Stimulated activated naive CD4-positive, alpha-beta T cell (primary cell): ENCODE data around the gene DGAT2.
"Not testable (repeated sequence)": the region's sequence is repeated elsewhere in the genome, so short reads cannot be mapped to it uniquely, and the experiment has no call there.

Source experiments
- DNase-seq, 6 experiments: peaks; one replicate each; lab custom pipeline; 2025; lab: John Stamatoyannopoulos, UW

Gene DGAT2

DNA sequence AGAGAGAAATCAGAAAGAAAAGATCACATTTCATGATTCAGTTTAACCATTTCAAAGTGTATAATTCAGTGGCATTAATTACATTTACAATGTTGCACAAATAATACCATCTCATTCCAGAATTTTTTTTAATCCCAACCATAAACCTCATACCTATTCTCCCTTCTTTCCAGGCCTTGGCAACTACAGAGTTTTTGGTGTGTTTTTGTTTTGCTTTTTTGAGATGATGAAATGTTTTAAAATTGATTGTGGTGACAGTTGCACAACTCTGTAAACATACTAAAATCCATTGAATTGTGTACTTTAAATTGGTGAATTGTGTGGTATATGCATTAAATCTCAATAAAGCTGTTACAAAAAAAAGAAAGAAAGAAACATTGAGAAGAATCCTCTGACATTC is 13.6 kb upstream of the DGAT2 start:
- DNase-seq = not testable (repeated sequence)

- DNase-seq = no peak
Observed at GRCh38 chr11:75757651-75758050, 10.9 kb upstream of the DGAT2 start.

DNA sequence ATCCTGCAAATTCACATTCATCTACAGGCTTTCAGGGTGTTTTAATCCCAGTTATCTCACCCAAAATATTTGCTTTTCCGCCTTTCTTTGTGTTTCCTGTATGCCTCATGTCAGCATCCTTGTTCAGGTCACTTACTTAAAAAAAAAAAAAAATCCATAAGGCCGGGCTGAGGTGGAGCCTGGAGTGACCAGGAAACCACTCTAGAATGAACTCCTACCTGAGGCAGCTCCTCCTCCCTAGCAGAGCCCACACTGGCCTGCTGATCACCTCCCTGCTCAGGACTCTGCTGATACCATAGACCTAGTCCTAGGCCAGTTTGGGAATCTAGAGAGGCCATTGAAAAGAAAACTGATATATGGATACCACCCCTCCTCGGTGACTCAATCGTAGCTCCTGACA is 8.7 kb upstream of the DGAT2 start:
- DNase-seq = no peak

DNA sequence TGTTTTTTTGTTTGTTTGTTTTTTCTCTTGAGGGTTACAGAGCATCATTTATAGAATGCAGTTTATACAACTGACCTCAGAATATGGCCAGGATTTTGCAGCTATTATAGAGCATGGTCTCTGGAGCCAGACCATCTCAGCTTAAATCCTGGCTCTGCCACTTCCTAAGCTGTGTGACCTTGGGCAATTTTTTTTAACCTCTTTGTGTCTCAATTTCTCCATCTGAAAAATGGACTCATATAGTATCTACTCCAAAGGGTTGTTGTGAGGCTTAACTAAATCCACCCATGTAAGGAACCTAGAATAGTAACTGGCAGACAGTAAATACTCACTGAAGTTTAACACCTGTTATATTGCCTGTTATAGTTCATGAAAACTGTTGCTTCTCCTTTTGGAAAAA is 8.3 kb upstream of the DGAT2 start:
- no peak for DNase-seq

DNA sequence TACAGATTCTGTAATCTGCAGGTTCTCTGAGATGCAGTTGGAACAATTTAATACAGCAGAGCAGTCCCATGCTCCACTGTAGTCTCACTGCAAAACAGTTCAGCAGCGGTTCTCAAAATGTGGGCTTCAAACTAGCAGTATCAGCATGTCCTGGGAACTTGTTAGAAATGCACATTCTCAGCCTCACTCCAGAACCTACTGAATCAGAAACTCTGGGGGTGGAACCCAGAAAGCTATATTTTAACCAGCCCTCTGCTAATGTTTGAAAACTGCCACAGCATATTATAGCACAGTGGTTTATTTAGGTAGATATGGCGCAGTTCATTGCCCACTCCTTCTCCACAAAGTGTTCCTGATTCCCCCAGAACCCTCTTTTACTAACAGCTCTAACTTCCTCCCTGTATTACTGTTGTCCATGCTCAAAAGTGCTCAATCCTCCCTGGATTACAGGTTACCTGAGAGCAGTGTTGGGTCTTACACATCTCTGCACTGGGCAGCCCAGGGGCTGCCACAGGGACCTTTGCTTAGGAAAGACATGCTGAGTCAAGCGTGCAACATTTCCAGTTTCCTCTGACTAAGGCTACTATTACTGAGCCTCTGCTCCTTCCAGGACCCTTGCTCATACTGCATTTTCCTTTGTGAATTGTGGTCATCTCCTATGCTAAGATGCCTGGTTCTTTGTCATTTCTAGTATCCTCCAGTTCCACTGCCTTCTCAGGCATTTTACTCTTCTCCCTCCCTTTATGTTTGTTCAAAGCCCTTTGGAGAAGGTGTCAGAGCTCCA is 7.7 kb upstream of the DGAT2 start:
- DNase-seq = no peak

GRCh38 chr11:75762158-75762557 is 6.4 kb upstream of the DGAT2 start:
- DNase-seq = no peak

GRCh38 chr11:75762885-75763284 is 5.7 kb upstream of the DGAT2 start:
- no peak for DNase-seq

DNA sequence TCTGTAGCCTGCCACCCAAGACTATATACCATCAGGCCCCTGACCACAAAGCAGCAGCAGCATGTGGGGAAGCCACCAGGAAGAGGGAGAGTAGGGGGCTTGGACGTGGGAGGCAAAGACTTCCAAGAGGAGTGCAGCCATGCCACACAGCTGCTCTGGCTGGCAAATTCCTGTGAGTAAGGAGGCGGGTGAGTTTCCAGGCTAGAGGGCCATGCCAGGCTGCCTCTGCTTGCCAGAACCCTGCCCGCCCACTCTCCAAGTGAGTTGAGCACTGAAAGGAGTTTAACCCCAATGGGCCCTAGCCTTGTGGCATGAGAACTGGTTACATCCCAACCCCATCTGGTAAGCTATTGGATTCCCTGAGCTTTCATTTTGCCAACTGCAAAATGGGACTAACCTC is 4.7 kb upstream of the DGAT2 start:
- DNase-seq = no peak

DNA sequence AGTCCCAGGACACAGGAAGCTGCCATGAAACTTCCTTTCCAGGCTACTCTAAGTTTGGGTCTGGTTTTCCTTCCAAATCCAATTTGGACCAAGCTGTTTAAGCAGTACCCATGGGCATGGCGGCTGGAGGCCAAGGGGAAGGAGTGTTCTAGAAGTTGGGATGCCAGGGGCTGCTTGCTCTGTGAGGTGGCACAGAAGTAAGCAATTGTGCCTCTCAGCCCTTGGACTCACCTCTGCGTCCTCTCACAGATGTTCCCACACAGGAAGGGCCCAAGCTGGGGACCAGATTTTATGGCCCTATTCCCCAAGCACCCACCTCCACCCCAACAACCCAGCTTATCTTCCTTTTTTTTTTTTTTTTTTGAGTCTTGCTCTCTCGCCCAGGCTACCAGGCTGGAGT is 3.5 kb upstream of the DGAT2 start:
- DNase-seq = no peak

- DNase-seq = no peak
Observed at GRCh38 chr11:75766443-75767227, 1.9 kb upstream of the DGAT2 start.

- no peak for DNase-seq
Observed at GRCh38 chr11:75767228-75767572, 1.4 kb upstream of the DGAT2 start.

GRCh38 chr11:75767793-75768111 is 826 bp upstream of the DGAT2 start:
- DNase-seq = no peak

DNA sequence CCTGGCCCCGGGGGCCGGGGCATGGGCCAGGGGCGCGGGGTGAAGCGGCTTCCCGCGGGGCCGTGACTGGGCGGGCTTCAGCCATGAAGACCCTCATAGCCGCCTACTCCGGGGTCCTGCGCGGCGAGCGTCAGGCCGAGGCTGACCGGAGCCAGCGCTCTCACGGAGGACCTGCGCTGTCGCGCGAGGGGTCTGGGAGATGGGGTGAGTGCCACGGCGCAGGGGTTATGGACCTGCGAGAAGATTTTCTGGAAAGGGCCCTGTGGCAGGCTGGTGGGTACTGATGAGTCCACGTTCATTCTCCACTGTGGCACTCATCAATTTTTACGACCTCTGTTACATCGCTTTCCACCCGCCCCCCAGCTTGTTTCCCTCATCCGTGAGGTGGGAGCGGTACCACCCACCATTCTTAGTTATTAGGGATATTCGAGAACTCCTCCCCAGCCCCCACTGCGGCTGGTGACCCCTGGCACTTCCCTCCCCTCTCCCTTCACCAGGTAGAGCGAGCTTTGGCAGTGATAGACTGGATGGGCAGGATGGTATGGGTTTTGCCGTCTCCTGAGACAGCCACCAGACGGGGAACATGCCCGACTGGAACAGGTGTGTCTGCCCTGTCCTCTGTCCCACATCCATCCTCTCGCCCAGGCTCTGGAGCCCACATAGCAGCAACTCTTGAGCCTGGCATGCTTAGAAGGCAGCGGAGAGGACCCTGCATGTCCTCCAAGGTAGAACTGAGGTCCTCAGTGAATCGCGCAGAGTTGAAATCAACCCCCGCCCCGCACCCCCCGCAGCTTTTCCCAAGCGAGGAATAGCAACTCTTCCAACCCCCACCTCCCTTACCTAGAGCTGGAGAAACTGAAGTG is 562 bp downstream of the DGAT2 start:
- peak in 1 of 6 experiments; percentile 7 for DNase-seq

- DNase-seq = no peak
Observed at GRCh38 chr11:75770102-75770501, 1.5 kb downstream of the DGAT2 start.

GRCh38 chr11:75771646-75772410 is 3.2 kb downstream of the DGAT2 start:
- no peak for DNase-seq

- DNase-seq = no peak
Observed at GRCh38 chr11:75773595-75774353, 5.2 kb downstream of the DGAT2 start.

DNA sequence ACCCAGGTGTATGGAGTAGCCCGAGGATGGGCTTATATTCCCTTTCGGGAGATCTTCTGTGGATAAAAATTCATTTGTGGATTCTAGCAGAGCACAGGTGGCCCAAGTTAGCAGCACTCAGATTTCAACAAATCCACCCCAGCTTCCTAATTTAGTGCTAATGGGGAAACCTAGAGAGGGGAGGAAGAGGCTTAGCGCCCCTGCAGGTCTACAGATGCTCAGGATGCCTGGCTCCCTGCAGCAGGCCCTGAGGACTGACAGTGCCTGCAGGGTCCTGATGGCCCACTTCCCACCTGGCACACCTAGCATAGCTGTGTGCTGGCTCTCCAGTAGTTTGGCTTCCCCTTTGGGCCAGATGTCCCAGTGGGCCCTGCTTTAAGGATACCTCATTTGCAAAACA is 6.5 kb downstream of the DGAT2 start:
- DNase-seq = no peak

DNA sequence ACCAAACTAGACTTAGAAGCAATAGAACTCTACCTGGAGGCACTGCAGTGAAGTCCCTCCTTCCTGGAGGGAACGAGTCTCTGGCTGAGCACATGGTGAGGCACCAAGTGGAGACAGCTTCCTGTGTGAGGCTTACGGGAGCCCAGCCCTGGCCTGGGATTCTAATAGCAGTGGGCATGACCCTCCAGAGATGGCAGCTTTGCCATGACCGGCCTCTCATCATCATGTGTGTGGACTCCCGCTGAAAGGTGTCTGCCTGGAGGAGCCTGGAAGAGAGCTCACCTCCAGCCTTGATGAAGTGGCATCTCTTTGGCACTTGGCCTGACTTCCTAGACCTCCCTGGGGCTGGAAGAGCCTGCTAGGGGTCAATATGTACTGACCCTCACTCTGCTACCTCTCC is 8.0 kb downstream of the DGAT2 start:
- DNase-seq = no peak

- DNase-seq = no peak
Observed at GRCh38 chr11:75777461-75778110, 9.0 kb downstream of the DGAT2 start.

DNA sequence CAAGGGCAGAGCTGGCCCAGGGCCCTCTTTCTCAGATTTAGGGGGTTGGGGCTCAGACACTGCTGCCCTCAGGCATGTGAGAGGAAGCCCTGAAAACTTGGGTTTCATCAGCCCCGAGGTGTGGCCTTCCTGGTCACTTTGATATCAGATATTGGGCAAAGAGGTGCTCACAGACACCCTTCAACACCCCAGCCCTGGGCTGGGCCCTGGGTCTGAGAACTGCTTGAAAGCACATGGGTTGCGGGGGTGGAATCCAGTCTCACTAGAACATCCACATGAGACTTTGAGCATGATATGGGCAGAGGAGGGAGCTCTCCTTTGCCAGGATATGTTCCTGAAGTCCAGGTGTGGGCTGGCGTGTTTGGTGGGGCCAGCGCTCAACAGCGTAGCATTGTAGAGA is 10.4 kb downstream of the DGAT2 start:
- DNase-seq = no peak

DNA sequence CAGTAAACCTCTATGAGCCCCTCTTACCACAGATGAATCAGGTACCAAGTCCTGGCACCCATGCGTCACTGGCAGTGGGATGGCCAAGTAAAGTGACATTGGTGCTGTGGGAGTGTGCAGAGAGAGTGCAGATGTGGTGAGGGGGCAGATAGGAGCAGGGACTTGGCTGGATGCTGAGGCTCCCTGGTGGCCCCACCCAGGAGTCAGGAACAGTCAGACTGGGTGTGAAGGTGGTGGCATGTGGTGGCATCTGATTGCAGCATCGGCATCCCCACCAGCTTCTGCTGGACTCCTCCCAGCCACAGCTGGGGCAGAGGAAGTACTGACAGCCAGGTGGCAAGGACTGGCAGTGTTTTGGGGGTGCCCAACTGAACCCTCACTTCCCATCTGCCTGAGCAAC is 11.4 kb downstream of the DGAT2 start:
- no peak for DNase-seq
